ENCODE results near the gene RBM20. TPM values are rescaled to one million over a fixed set of nuclear protein-coding genes. Genes with fewer than 3 reads are reported as not detected.
"Not testable (repeated sequence)": the region's sequence is repeated elsewhere in the genome, so short reads cannot be mapped to it uniquely, and the experiment has no call there.

The RBM20 gene
- total RNA-seq, 1 experiment from 2014 or later: 0.17 TPM

GRCh38 chr10:110659558-110659957 lies 15.4 kb downstream of the RBM20 start:
- no peak overlapping the region for H2AK5ac ChIP-seq (ENCODE audit: insufficient read length, low read length)
- no peak overlapping the region for H2AFZ ChIP-seq (ENCODE audit: low read length)
- Mint-ChIP-seq H3K4me1 (peaks cover 4 to 12% of the 10 kb centered on the region in 2 experiments; a peak in 3 of 4 replicates), H3K4me3 (no peak overlapping the region), H3K36me3 (ENCODE audit: insufficient read depth in 1 of 3, low read depth in 3 of 3) (no peaks in the 10 kb centered on the region), H3K27ac (no peak overlapping the region), H3K27me3 (ENCODE audit: low read depth) (no peaks in the 10 kb centered on the region; the same call in 1 of the 2 replicates), H3K9me3 (no peaks in the 10 kb centered on the region; a peak in 1 of 5 replicates)
- no peak overlapping the region for H3T11ph ChIP-seq (ENCODE audit: low read length)
- no peaks in the 10 kb centered on the region for H3K4me1 ChIP-seq (ENCODE audit: insufficient read depth, low read length)
- no peak overlapping the region for H3K23ac ChIP-seq (ENCODE audit: insufficient read length, low read depth, low read length)
- H2BK120ac ChIP-seq (ENCODE audit: low read depth, low read length, poor library complexity, severe bottlenecking): no peak overlapping the region
- no CpG with 5 or more reads among the region's 1 CpG for WGBS (ENCODE audit: extremely low coverage, insufficient read length, low lambda C conversion rate)
- no peak overlapping the region for H2BK20ac ChIP-seq (ENCODE audit: low read depth, low read length, poor library complexity, severe bottlenecking)
- H3K27ac ChIP-seq (ENCODE audit: insufficient read length, low read depth, low read length): no peak overlapping the region
- H3K9ac ChIP-seq (ENCODE audit: extremely low read depth, insufficient read length, low read length): no peak overlapping the region
- no peak overlapping the region for H2BK12ac ChIP-seq (ENCODE audit: insufficient read length, low read depth, low read length)
- H4K91ac ChIP-seq (ENCODE audit: insufficient read length, low read depth, low read length): no peak overlapping the region
- no peaks in the 10 kb centered on the region for H4K20me1 ChIP-seq (ENCODE audit: control insufficient read depth, insufficient read depth, insufficient read length)
- H3K4ac ChIP-seq (ENCODE audit: low read depth, low read length): no peak overlapping the region
- H3K18ac ChIP-seq (ENCODE audit: insufficient read length, low read depth, low read length): no peak overlapping the region
- H4K5ac ChIP-seq (ENCODE audit: insufficient read length, low read depth, low read length): no peak overlapping the region
- H4K8ac ChIP-seq (replicated peaks; ENCODE audit: insufficient read length, low read depth, low read length): no peak overlapping the region
- no peak for TF ChIP-seq CTCF (conservative IDR thresholded peaks at IDR 0.05)
- no peaks in the 10 kb centered on the region for H3K9me3 ChIP-seq (ENCODE audit: control insufficient read depth, low read depth, low read length)
- H2BK5ac ChIP-seq (ENCODE audit: insufficient read length, low read length): no peak overlapping the region
- H3K4me2 ChIP-seq (ENCODE audit: insufficient read depth, insufficient read length, low read length): no peak overlapping the region
- no peak overlapping the region for H3K14ac ChIP-seq (ENCODE audit: insufficient read depth, low read length)
- H3K79me2 ChIP-seq (ENCODE audit: insufficient read depth, low read length): no peaks in the 10 kb centered on the region
- H2BK15ac ChIP-seq (ENCODE audit: low read depth, low read length): no peak overlapping the region
- no peak for DNase-seq
- H3K27me3 ChIP-seq (ENCODE audit: insufficient read depth, low read length): no peaks in the 10 kb centered on the region
- H3K79me1 ChIP-seq (ENCODE audit: insufficient read depth, low read depth, low read length, poor library complexity, severe bottlenecking): no peaks in the 10 kb centered on the region
- H3K23me2 ChIP-seq (ENCODE audit: insufficient read length, low read depth, low read length, poor library complexity, severe bottlenecking): no peaks in the 10 kb centered on the region
- H3K56ac ChIP-seq (ENCODE audit: insufficient read length, low read depth, low read length): no peak overlapping the region

GRCh38 chr10:110660289-110660688 lies 16.2 kb downstream of the RBM20 start:
- not testable (repeated sequence) for H2BK12ac ChIP-seq (ENCODE audit: insufficient read length, low read depth, low read length); H3K4me3 Mint-ChIP-seq; H3K4me1 ChIP-seq (ENCODE audit: insufficient read depth, low read length); H3K4ac ChIP-seq (ENCODE audit: low read depth, low read length); H2BK5ac ChIP-seq (ENCODE audit: insufficient read length, low read length); H3K14ac ChIP-seq (ENCODE audit: insufficient read depth, low read length); DNase-seq; H4K91ac ChIP-seq (ENCODE audit: insufficient read length, low read depth, low read length); H2BK15ac ChIP-seq (ENCODE audit: low read depth, low read length); H3K4me2 ChIP-seq (ENCODE audit: insufficient read depth, insufficient read length, low read length); H2BK20ac ChIP-seq (ENCODE audit: low read depth, low read length, poor library complexity, severe bottlenecking); H4K20me1 ChIP-seq (ENCODE audit: control insufficient read depth, insufficient read depth, insufficient read length); H3K9me3 ChIP-seq (ENCODE audit: control insufficient read depth, low read depth, low read length); H2AK5ac ChIP-seq (ENCODE audit: insufficient read length, low read length); H3K79me1 ChIP-seq (ENCODE audit: insufficient read depth, low read depth, low read length, poor library complexity, severe bottlenecking); H4K5ac ChIP-seq (ENCODE audit: insufficient read length, low read depth, low read length); H3K27ac ChIP-seq (ENCODE audit: insufficient read length, low read depth, low read length); H3K9me3 Mint-ChIP-seq; H3K56ac ChIP-seq (ENCODE audit: insufficient read length, low read depth, low read length); H3K27ac Mint-ChIP-seq; H2AFZ ChIP-seq (ENCODE audit: low read length); H3T11ph ChIP-seq (ENCODE audit: low read length); H3K18ac ChIP-seq (ENCODE audit: insufficient read length, low read depth, low read length); H3K36me3 Mint-ChIP-seq (ENCODE audit: insufficient read depth in 1 of 3, low read depth in 3 of 3); H4K8ac ChIP-seq (replicated peaks; ENCODE audit: insufficient read length, low read depth, low read length); H3K9ac ChIP-seq (ENCODE audit: extremely low read depth, insufficient read length, low read length); H3K79me2 ChIP-seq (ENCODE audit: insufficient read depth, low read length); H2BK120ac ChIP-seq (ENCODE audit: low read depth, low read length, poor library complexity, severe bottlenecking); H3K23ac ChIP-seq (ENCODE audit: insufficient read length, low read depth, low read length); H3K27me3 ChIP-seq (ENCODE audit: insufficient read depth, low read length); H3K27me3 Mint-ChIP-seq (ENCODE audit: low read depth); H3K23me2 ChIP-seq (ENCODE audit: insufficient read length, low read depth, low read length, poor library complexity, severe bottlenecking)
- WGBS (ENCODE audit: extremely low coverage, insufficient read length, low lambda C conversion rate): no CpG with 5 or more reads among the region's 8 CpGs
- H3K4me1 Mint-ChIP-seq: peaks cover 8 to 15% of the 10 kb centered on the region in 2 experiments
